Tibial nerve (tissue), 3 donors: ENCODE measurements around the gene PKNOX2.

Experiments used
- POLR2A ChIP-seq, 2 donors: fragments of 450-650 bp; IDR thresholded peaks; one replicate each; pipeline ENCODE4 v1.6.1; 2017; ENCODE audit warnings: antibody characterized with exemption in 2 of 2, mild to moderate bottlenecking in 2 of 2, moderate library complexity in 2 of 2
- TF ChIP-seq, protein P1 (sequence below), 5 experiments: fragments of 200-600 bp in 3 of 5; fragments of 450-650 bp in 2 of 5; sonication (generic) in 3 of 5; IDR thresholded peaks; one replicate each; pipeline ENCODE4 v1.5.1; 2016 to 2019; ENCODE audit warnings: antibody characterized with exemption in 5 of 5, mild to moderate bottlenecking in 3 of 5, moderate library complexity in 2 of 5

DNA sequence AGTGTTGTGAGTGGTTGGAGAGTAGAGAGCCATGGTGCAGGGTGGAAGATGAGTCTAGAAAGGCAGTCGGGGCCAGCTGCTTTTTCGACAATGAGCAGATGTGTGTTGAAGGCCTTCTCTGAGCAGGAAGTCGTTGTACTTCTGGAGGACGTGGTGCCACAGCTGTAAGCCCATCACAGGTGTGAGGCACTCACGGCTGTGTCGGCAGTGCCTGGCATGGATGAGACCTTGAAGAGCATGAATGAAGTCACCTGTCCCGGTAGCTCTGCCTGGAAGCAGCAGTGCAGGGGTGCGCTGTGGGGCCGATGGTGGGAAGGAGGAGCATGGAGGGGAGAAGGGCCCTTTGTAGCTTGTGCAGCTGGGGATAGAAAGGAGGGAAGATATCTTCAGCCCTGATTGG is 165.2 kb downstream of the PKNOX2 start:
- TF ChIP-seq, protein P1, sequence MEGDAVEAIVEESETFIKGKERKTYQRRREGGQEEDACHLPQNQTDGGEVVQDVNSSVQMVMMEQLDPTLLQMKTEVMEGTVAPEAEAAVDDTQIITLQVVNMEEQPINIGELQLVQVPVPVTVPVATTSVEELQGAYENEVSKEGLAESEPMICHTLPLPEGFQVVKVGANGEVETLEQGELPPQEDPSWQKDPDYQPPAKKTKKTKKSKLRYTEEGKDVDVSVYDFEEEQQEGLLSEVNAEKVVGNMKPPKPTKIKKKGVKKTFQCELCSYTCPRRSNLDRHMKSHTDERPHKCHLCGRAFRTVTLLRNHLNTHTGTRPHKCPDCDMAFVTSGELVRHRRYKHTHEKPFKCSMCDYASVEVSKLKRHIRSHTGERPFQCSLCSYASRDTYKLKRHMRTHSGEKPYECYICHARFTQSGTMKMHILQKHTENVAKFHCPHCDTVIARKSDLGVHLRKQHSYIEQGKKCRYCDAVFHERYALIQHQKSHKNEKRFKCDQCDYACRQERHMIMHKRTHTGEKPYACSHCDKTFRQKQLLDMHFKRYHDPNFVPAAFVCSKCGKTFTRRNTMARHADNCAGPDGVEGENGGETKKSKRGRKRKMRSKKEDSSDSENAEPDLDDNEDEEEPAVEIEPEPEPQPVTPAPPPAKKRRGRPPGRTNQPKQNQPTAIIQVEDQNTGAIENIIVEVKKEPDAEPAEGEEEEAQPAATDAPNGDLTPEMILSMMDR (IDR thresholded peaks at IDR 0.05): no peak
- no peak for TF ChIP-seq POLR2A (IDR thresholded peaks at IDR 0.05)
